Muscle layer of colon (tissue), 2 donors: ENCODE measurements around the gene CMIP.

Experiments used
- H3K27ac ChIP-seq: one replicate; pipeline ENCODE4 v1.7.0; 2013; ENCODE audit warnings: low read depth, mild to moderate bottlenecking, low read length, moderate library complexity
- H3K27me3 ChIP-seq, 2 donors: one replicate each; pipeline ENCODE4 v1.7.0; 2013; ENCODE audit warnings: low read length in 2 of 2, mild to moderate bottlenecking in 2 of 2; ENCODE audit not compliant: insufficient read depth in 2 of 2, control insufficient read depth in 1 of 2
- H3K36me3 ChIP-seq: one replicate; pipeline ENCODE4 v1.7.0; 2013; ENCODE audit warnings: mild to moderate bottlenecking, low read length; ENCODE audit not compliant: insufficient read depth
- H3K4me1 ChIP-seq: one replicate; pipeline ENCODE4 v1.7.0; 2013; ENCODE audit warnings: mild to moderate bottlenecking, low read length; ENCODE audit not compliant: insufficient read depth
- H3K4me3 ChIP-seq, 2 donors: one replicate each; pipeline ENCODE4 v1.7.0; 2013; ENCODE audit warnings: low read length in 2 of 2, low read depth in 1 of 2, mild to moderate bottlenecking in 1 of 2, moderate library complexity in 1 of 2
- H3K9ac ChIP-seq: one replicate; pipeline ENCODE4 v1.7.0; 2013; ENCODE audit warnings: low read length
- H3K9me3 ChIP-seq: one replicate; pipeline ENCODE4 v1.7.0; 2013; ENCODE audit warnings: mild to moderate bottlenecking, low read length
- donor health status: abdominal sarcoma.
- donor health status: Adenocarcinoma of cecum.

CMIP gene

DNA sequence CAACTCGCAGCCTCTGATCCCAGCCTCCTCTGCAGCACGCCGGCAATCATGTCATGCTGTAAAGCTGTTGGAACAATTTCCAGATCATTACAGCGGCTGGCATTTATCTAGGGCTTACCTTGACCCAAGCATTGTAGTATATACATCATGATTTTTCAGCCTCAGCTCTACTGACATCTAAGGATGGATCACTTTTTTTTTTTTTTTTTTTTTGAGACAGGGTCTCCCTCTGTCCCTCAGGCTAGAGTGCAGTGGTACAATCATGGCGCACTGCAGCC, 103.3 kb downstream of the CMIP start:
- Histone ChIP-seq H3K27me3 (no peaks in the 10 kb centered on the region), H3K9me3 (no peaks in the 10 kb centered on the region), H3K9ac (no peak overlapping the region), H3K4me3 (no peak overlapping the region), H3K4me1 (peaks cover 11% of the 10 kb centered on the region), H3K36me3 (no peaks in the 10 kb centered on the region), H3K27ac (no peak overlapping the region)

DNA sequence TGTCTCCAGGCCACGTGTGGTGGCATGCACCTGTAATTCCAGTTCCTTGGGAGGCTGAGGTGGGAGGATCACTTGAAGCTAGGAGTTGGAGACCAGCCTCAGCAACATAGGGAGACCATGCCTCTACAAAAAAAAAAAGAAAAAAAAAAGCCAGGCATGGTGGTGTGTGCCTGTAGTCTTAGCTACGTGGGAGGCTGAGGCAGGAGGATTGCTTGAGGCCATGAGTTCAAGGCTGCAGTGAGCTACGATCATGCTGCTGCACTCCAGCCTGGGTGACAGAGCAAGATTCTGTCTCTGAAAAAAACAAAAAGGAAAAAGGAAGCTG, 103.9 kb downstream of the CMIP start:
- Histone ChIP-seq H3K9ac (no peak overlapping the region), H3K27ac (no peak overlapping the region), H3K4me3 (no peak overlapping the region), H3K27me3 (no peaks in the 10 kb centered on the region), H3K9me3 (no peaks in the 10 kb centered on the region), H3K36me3 (no peaks in the 10 kb centered on the region), H3K4me1 (peaks cover 16% of the 10 kb centered on the region)

DNA sequence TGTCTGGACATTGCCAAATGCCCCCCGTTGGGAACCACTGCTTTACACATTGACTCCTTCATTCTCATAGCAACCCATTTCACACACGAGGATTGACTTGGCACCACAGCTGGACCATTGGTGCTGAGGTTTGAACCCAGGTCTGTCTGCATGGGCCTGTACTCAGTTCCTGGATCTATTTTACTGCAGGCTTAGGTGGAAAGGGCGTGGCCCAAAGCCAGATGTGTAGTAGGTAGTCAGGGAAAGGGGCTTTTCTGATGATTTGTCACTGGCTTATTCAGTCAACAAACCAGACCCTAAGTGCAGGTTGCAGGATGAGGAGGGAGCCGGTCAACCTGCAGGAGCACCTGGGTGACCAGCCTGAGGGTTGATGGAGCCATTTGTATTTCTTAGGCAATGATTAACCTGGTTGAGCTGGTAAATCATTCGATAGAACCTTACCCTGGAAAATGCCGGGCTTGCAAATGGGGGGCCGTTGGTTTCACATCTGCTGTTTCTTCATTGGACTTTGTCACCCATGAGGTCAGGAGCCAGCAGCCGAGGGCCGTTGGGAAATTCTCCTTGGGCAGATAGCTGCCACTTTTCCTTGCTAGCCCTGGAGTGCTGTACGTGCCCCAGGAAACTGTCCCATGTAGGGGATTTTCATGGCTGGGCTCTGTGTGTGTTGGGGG, 104.4 kb downstream of the CMIP start:
- Histone ChIP-seq H3K9ac (no peak overlapping the region), H3K4me1 (peaks cover 20% of the 10 kb centered on the region), H3K9me3 (no peaks in the 10 kb centered on the region), H3K27me3 (no peaks in the 10 kb centered on the region), H3K36me3 (no peaks in the 10 kb centered on the region), H3K27ac (no peak overlapping the region), H3K4me3 (no peak overlapping the region)

DNA sequence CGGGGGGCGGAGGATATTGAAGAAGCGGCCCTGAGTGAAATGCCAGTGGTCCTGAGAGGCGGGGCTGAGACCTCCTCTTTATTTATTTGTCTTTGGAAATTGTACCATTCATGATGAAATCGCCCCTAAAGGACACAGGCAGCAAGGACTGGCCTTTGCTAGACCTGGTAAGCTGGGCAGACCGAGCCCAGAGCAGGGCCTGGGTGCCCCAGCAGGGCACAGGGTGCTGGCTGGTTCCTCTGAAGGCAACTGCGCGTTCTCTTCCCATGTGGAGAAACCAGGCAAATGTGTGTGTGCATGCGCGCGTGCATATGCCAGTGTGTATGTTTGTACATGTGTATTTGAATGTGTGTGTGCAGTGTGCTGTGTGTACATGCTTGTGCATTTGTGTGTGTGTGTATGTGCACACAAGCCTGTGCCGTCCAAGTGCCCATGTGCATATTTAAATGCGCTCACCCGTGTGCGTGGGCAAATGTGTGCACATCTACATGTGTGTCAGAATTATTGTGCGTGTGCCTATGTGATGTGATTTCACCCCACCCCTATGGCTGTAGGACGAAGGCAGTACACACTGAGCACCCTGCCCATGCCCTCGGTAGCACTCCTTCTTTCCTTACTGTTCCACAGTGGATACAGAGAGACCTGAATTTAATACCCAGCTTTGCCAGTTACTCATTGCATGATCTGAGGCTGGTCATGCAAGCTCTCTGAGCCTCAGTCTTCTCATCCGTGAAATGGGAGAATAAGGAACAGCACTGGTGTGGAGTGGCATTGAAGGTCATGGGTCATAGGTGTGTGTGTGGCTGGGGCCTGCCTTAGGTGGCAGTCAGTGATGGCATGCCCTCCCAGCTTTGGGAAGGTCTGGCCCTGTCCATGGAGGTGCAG, 105.2 kb downstream of the CMIP start:
- peaks cover 15% of the 10 kb centered on the region for H3K4me1 ChIP-seq
- H3K27me3 ChIP-seq, result no peaks in the 10 kb centered on the region

DNA sequence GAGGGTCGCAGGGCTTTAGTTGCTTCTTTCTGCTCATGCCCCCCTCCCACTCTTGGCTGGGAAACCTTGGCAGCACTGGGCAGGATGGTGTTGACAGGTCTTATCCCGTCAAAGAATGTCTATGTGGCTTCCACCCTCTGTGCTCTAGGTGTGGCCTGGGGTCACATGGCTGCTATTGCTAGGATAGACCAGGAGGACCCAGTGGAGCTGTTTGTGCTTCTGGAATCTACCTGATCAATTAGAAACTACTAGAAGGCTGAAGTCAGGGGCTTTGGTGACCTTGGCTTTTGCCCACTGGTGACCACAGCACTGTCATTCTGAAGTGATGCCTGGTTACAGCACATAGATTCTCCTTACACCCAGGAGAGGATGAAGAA, 105.8 kb downstream of the CMIP start:
- Histone ChIP-seq H3K27ac (no peak overlapping the region), H3K9me3 (no peaks in the 10 kb centered on the region), H3K4me1 (peaks cover 12% of the 10 kb centered on the region), H3K9ac (no peak overlapping the region), H3K36me3 (no peaks in the 10 kb centered on the region), H3K4me3 (no peak overlapping the region), H3K27me3 (no peaks in the 10 kb centered on the region)

More for the DNA sequence above, 105.2 kb downstream of the CMIP start:
- Histone ChIP-seq H3K9ac (no peak overlapping the region), H3K4me3 (no peak overlapping the region), H3K9me3 (no peaks in the 10 kb centered on the region), H3K27ac (no peak overlapping the region), H3K36me3 (no peaks in the 10 kb centered on the region)

DNA sequence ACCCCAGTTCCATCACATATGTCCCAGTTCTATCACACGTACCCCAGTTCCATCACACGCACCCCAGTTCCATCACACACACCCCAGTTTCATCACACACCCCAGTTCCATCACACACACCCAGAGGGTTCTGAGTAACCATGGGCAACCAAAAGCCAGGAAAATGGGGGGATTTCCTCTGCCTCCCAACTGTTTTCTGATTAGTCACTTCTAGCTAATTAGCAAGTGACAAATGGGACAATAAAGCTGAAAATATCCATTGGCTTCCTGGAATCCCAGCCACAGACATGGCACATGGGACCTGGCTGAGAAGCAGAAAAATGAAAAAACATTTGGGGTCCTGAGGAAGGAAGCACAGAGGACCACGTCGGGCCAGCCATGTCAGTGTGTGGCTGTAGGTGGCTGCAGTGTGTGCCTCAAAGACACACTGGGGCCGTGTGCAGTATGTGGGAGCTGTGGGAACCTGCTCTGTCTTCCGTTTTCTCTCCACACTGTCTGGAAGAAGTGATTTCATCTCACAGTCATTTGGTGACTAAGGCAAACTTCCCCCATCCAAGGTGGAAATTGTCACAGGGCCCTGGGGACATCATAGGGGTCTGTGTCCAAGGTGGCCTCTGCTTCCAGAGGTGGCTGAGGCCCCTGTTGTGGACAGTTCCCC, 106.7 kb downstream of the CMIP start:
- H3K27me3 ChIP-seq, result no peaks in the 10 kb centered on the region
- no peaks in the 10 kb centered on the region for H3K9me3 ChIP-seq
- H3K27ac ChIP-seq, result no peak overlapping the region
- H3K36me3 ChIP-seq, result no peaks in the 10 kb centered on the region
- H3K9ac ChIP-seq, result no peak overlapping the region
- H3K4me1 ChIP-seq, result peaks cover 12% of the 10 kb centered on the region
- no peak overlapping the region for H3K4me3 ChIP-seq

DNA sequence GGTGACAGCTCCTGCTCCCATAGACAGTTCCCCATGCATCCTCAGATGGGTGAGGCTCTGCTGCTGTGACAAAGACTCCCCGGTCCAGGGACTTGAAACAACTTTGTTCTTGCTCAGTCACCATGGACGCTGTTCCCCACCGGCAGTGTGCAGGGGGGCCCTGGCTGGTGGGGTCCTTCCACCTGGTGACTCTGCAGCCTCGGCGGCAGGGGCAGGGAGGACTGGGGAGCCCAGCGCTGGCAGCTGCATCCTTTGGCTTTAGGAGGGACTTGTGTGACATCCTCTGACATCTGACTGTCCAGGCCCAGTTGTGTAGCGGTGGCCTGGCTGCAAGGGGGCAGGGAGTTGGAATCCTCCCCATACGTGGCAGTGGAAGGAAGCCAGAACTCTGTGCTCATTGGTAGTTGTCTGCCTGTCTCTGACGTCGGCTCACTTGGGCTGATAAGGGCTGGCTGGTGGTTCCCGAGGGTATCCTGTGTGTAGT, 107.3 kb downstream of the CMIP start:
- Histone ChIP-seq H3K27ac (no peak overlapping the region), H3K4me3 (no peak overlapping the region), H3K9ac (no peak overlapping the region), H3K4me1 (peaks cover 12% of the 10 kb centered on the region), H3K36me3 (no peaks in the 10 kb centered on the region), H3K9me3 (no peaks in the 10 kb centered on the region), H3K27me3 (no peaks in the 10 kb centered on the region)

DNA sequence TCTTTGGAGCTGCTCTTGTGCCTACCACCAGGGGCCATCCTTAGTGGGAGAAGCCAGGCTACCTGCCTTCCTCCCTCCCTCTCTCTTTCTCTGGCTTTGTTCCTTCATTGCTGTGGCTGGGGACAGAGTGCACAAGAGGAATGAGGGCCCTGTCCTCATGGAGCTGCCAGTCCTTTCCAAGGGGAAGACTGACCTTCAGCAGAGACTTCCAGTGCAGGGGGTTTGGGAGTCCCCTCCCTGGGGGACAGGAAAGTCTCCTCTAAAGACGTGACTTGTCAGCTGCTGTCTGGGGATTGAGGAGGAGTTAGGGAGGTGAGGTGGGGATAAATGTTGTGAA, 108.1 kb downstream of the CMIP start:
- H3K4me1 ChIP-seq, result peaks cover 12% of the 10 kb centered on the region
- peak overlapping the region in 1 of 2 donors; percentile 37 for H3K4me3 ChIP-seq
- peak overlapping the region; percentile 49 for H3K27ac ChIP-seq
- no peak overlapping the region for H3K9ac ChIP-seq
- no peaks in the 10 kb centered on the region for H3K27me3 ChIP-seq
- H3K36me3 ChIP-seq, result no peaks in the 10 kb centered on the region
- no peaks in the 10 kb centered on the region for H3K9me3 ChIP-seq

DNA sequence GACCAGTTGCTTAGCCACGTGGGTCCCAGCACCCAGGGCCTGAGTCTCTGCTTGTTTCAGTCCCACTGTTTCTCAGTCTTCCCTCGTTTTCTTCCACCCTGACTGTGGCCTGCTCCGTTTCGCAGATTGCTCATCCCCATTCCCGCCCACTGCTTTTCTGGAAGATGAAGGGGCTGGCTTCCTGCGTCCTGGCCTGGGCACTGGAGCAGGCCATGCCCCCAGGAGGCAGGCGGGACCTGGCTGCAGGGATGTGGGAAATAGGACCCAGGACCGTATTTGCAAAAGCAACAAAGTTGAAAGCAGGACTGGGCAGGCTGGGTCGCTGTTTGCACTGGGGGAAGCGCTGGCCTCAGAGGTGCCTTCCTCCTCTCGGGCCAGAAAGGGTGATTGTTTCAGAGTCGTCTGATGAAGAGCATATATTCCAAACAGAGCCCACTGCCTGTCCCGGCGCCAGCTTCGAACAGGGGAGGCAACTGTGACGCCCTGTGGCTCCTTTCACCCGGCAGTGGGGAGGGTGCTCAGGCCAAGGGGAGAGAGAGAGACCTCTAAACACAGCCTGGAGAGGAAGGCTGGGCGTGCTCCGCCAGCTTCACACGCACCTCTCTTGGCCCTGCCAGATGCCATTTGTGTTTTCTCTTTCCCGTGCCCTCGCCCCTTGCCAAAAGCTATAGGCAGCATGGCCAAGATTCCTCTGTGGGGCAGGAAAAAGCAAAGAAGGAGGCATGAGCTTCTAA, 108.6 kb downstream of the CMIP start:
- peak overlapping the region; percentile 49 for H3K27ac ChIP-seq

DNA sequence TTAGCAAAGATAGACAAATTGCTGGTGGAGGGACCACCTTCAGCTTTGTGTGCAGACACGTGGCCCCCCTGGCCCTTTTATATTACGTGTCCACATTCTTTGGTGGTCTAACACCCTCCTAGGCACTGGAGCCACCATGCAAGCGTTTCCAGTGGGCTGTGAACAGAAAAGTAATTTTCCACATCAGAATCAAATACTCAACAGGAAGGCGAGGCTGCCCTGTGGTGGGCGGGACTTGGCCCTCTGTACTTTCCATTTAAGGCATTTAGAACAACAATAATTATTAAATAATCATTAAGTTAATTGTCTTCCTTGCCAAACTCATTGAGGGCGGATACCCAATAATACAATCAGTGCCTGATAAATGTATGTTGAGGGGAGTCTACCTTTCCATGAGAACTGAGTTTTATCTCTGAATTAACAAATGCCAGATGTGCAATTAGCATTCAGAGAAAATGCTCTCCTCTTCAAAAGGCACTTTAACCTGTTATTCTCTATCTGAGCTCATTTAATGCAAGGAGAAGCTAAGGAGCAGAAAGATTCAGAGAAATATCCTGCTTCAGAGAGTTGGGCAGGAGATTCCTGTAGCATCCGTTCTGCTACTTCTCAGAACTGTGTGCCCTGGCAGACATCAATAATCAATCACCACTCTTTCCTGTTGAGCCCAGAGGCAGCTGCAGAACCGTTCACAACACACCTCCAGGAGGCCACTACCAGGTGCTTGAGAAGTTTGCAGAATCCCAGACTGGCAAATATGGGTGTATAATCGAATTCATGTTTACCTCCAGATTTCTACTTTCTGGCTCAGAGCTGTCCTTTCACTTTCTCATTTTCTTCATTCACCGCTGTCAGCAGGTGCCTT, 109.4 kb downstream of the CMIP start:
- H3K9ac ChIP-seq, result no peak overlapping the region
- H3K36me3 ChIP-seq, result no peaks in the 10 kb centered on the region
- H3K27me3 ChIP-seq, result no peaks in the 10 kb centered on the region
- peaks cover 21% of the 10 kb centered on the region for H3K4me1 ChIP-seq
- no peaks in the 10 kb centered on the region for H3K9me3 ChIP-seq
- peak overlapping the region; percentile 24 to 37 for H3K4me3 ChIP-seq
- H3K27ac ChIP-seq, result peak overlapping the region; percentile 49

More for the DNA sequence above, 108.6 kb downstream of the CMIP start:
- no peaks in the 10 kb centered on the region for H3K27me3 ChIP-seq
- H3K4me1 ChIP-seq, result peaks cover 16% of the 10 kb centered on the region
- H3K9ac ChIP-seq, result no peak overlapping the region
- H3K36me3 ChIP-seq, result no peaks in the 10 kb centered on the region
- H3K4me3 ChIP-seq, result peak overlapping the region; percentile 24 to 37
- no peaks in the 10 kb centered on the region for H3K9me3 ChIP-seq
